Measurements from ENCODE around the gene PHYHIPL. TPM values are rescaled to one million over a fixed set of nuclear protein-coding genes. Genes with fewer than 3 reads are reported as not detected.

Gene PHYHIPL
- total and polyA plus RNA-seq, 2 donors (not counting 3 experiments of a cell fraction or from before 2014, with no cell fraction given): not detected

DNA sequence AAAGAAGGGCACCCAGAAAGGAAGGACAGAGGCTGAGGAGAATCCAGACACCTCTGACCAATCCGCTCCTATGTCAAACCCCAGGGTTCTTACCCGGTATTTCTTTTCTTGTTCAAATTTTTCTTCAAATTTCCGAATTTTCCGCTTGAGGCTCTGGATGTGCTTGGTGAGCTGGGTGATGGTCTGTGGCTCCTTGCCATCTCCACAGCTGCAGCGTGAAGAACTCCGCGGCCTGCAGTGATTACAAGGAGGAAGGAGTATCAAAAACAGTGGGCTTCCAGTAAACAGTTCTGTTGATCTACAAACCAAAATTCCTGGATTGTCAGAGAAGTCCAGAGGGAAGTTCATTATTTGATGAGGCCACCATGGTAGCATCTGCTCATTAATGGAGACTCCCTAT, 92.0 kb downstream of the PHYHIPL start:
- Histone ChIP-seq H3K4me3 (replicated peaks in 1 of 3; ENCODE audit: insufficient read depth in 1 of 3, low read depth in 1 of 3, low read length in 3 of 3) (no peak overlapping the region), H3K27me3 (ENCODE audit: control insufficient read depth in 2 of 2, insufficient read depth in 2 of 2, low read length in 2 of 2) (no peaks in the 10 kb centered on the region), H3K4me2 (ENCODE audit: insufficient read depth, low read length) (no peak overlapping the region), H4K20me1 (replicated peaks; ENCODE audit: control insufficient read depth, extremely low read depth, insufficient read depth, low read length) (no peaks in the 10 kb centered on the region), H3K27ac (ENCODE audit: insufficient read depth, low read depth, low read length) (no peak overlapping the region), H3K9ac (replicated peaks; ENCODE audit: extremely low read depth, insufficient read depth, low read length) (no peak overlapping the region), H2AFZ (ENCODE audit: low read depth, low read length) (no peak overlapping the region), H3K4me1 (ENCODE audit: control insufficient read depth, extremely low read depth, insufficient read depth, low read length) (no peaks in the 10 kb centered on the region), H3K9me1 (replicated peaks; ENCODE audit: control insufficient read depth, extremely low read depth, insufficient read depth, low read length) (no peaks in the 10 kb centered on the region), H3K36me3 (ENCODE audit: control insufficient read depth in 2 of 2, extremely low read depth in 1 of 2, insufficient read depth in 2 of 2, low read length in 2 of 2) (no peaks in the 10 kb centered on the region), H3K79me2 (ENCODE audit: control insufficient read depth, insufficient read depth, low read length) (no peaks in the 10 kb centered on the region), H3K9me3 (replicated peaks; ENCODE audit: control insufficient read depth, insufficient read depth, low read length) (no peaks in the 10 kb centered on the region)
- DNase-seq (ENCODE audit: low read depth, low spot score) (no peak), FAIRE-seq (no peak)
- ChIA-PET CTCF (no interaction called here), POLR2A (no interaction called here)
- TF ChIP-seq GATA2 (IDR thresholded peaks at IDR 0.05; ENCODE audit: insufficient read depth, insufficient read length, low read depth, low read length): no peak
- TF ChIP-seq, protein P1, sequence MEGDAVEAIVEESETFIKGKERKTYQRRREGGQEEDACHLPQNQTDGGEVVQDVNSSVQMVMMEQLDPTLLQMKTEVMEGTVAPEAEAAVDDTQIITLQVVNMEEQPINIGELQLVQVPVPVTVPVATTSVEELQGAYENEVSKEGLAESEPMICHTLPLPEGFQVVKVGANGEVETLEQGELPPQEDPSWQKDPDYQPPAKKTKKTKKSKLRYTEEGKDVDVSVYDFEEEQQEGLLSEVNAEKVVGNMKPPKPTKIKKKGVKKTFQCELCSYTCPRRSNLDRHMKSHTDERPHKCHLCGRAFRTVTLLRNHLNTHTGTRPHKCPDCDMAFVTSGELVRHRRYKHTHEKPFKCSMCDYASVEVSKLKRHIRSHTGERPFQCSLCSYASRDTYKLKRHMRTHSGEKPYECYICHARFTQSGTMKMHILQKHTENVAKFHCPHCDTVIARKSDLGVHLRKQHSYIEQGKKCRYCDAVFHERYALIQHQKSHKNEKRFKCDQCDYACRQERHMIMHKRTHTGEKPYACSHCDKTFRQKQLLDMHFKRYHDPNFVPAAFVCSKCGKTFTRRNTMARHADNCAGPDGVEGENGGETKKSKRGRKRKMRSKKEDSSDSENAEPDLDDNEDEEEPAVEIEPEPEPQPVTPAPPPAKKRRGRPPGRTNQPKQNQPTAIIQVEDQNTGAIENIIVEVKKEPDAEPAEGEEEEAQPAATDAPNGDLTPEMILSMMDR (IDR thresholded peaks at IDR 0.05; ENCODE audit: extremely low read depth in 1 of 2, insufficient read depth in 1 of 2, low read depth in 1 of 2, low read length in 2 of 2): no peak
- TF ChIP-seq JUN (IDR thresholded peaks at IDR 0.05; ENCODE audit: borderline replicate concordance, insufficient read depth, insufficient read length, low read depth): no peak
- TF ChIP-seq FOS (IDR thresholded peaks at IDR 0.05; ENCODE audit: borderline replicate concordance, insufficient read depth, low read length): no peak
- no peak for TF ChIP-seq POLR2A (IDR thresholded peaks at IDR 0.05; ENCODE audit: low read depth, low read length)
- no peak for TF ChIP-seq MYC (IDR thresholded peaks at IDR 0.05; ENCODE audit: low read depth, low read length)
- TF ChIP-seq EZH2 (IDR thresholded peaks at IDR 0.05; ENCODE audit: borderline replicate concordance, low read depth, low read length, severe bottlenecking): no peak
- no peak for TF ChIP-seq POLR2AphosphoS5 (IDR thresholded peaks at IDR 0.05; ENCODE audit: insufficient read depth, low read depth, low read length)
- TF ChIP-seq, protein P2, sequence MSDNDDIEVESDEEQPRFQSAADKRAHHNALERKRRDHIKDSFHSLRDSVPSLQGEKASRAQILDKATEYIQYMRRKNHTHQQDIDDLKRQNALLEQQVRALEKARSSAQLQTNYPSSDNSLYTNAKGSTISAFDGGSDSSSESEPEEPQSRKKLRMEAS (IDR thresholded peaks at IDR 0.05; ENCODE audit: insufficient read depth, insufficient read length): no peak
- intact Hi-C loops (cut with micrococcal nuclease): no loop called here
- dilution Hi-C loops (cut with MboI; ENCODE audit: extremely low pct_ligation_motif_present, low sequenced_read_pairs): no loop called here
- BruUV-seq (replicated peaks): no TSS peak

All from endothelial cell of umbilical vein (primary cell).